ENCODE measurements around the gene OLR1.
A peak's percentile ranks its signal among the peaks of the same experiment; 100 is the strongest.

The OLR1 gene

GRCh38 chr12:10160617-10161385 is 11.1 kb downstream of the OLR1 start:
- no peak for TF ChIP-seq CTCF (IDR thresholded peaks at IDR 0.05; ENCODE audit: extremely low read depth, missing control alignments)
- DNase-seq (ENCODE audit: low spot score): no peak

- TF ChIP-seq CTCF (IDR thresholded peaks at IDR 0.05; ENCODE audit: extremely low read depth, missing control alignments): no peak
These were observed 12.7 kb downstream of the OLR1 start for GRCh38 chr12:10159280-10159679.

GRCh38 chr12:10158406-10158805 is 13.5 kb downstream of the OLR1 start:
- no peak for DNase-seq (ENCODE audit: low spot score)
- TF ChIP-seq CTCF (IDR thresholded peaks at IDR 0.05; ENCODE audit: extremely low read depth, missing control alignments): no peak

More at GRCh38 chr12:10159280-10159679, 12.7 kb downstream of the OLR1 start:
- no peak for DNase-seq (ENCODE audit: low spot score)

- no peak for TF ChIP-seq CTCF (IDR thresholded peaks at IDR 0.05; ENCODE audit: extremely low read depth, missing control alignments)
- no peak for DNase-seq (ENCODE audit: low spot score)
These were observed 16.0 kb downstream of the OLR1 start for GRCh38 chr12:10155966-10156365.

- DNase-seq (ENCODE audit: low spot score): no peak
- no peak for TF ChIP-seq CTCF (IDR thresholded peaks at IDR 0.05; ENCODE audit: extremely low read depth, missing control alignments)
These were observed 17.8 kb downstream of the OLR1 start for GRCh38 chr12:10154145-10154496.

- peak; percentile 27 for TF ChIP-seq CTCF (IDR thresholded peaks at IDR 0.05; ENCODE audit: extremely low read depth, missing control alignments)
- DNase-seq (ENCODE audit: low spot score): peak; percentile 64
These were observed 18.4 kb downstream of the OLR1 start for GRCh38 chr12:10153271-10154144.

- DNase-seq (ENCODE audit: low spot score): no peak
- no peak for TF ChIP-seq CTCF (IDR thresholded peaks at IDR 0.05; ENCODE audit: extremely low read depth, missing control alignments)
These were observed 20.3 kb downstream of the OLR1 start for GRCh38 chr12:10151621-10152020.
